Smooth muscle cell (in vitro differentiated cells): ENCODE results near the gene SERPINA10. TPM values are rescaled to one million over a fixed set of nuclear protein-coding genes. Genes with fewer than 3 reads are reported as not detected.

Experiments used
- DNase-seq: peaks from one replicate; lab custom pipeline; 2025; ENCODE audit not compliant: unreplicated experiment; lab: John Stamatoyannopoulos, UW
- H2AFZ ChIP-seq: fragments of 200-600 bp; sonication (generic); 2 replicates; pipeline ENCODE4 v1.6.0; 2016; ENCODE audit warnings: antibody characterized with exemption, low read depth, mild to moderate bottlenecking
- H3F3A ChIP-seq: fragments of 200-600 bp; sonication (generic); 2 replicates; pipeline ENCODE4 v1.6.0; 2017; ENCODE audit warnings: antibody characterized with exemption, low read depth
- H3K27ac ChIP-seq: fragments of 200-600 bp; sonication (generic); 2 replicates; pipeline ENCODE4 v1.5.1; 2016; ENCODE audit warnings: low read depth, mild to moderate bottlenecking
- H3K27me3 ChIP-seq: fragments of 200-600 bp; sonication (generic); 2 replicates; pipeline ENCODE4 v1.6.1; 2016; ENCODE audit warnings: low read depth, mild to moderate bottlenecking
- H3K36me3 ChIP-seq: fragments of 200-600 bp; sonication (generic); 2 replicates; pipeline ENCODE4 v1.5.1; 2016; ENCODE audit warnings: low read depth
- H3K4me1 ChIP-seq: fragments of 200-600 bp; sonication (generic); 2 replicates; pipeline ENCODE4 v1.5.1; 2016; ENCODE audit warnings: low read depth
- H3K4me2 ChIP-seq: fragments of 200-600 bp; sonication (generic); 2 replicates; pipeline ENCODE4 v1.6.0; 2016; ENCODE audit warnings: mild to moderate bottlenecking
- H3K4me3 ChIP-seq: fragments of 200-600 bp; sonication (generic); 2 replicates; pipeline ENCODE4 v1.5.1; 2016; ENCODE audit warnings: mild to moderate bottlenecking
- H3K79me2 ChIP-seq: fragments of 200-600 bp; sonication (generic); 2 replicates; pipeline ENCODE4 v1.6.0; 2016; ENCODE audit warnings: low read depth, mild to moderate bottlenecking
- H3K9ac ChIP-seq: fragments of 200-600 bp; sonication (generic); 2 replicates; pipeline ENCODE4 v1.6.0; 2016; ENCODE audit warnings: low read depth
- H3K9me3 ChIP-seq: fragments of 200-600 bp; sonication (generic); replicated peaks from 2 replicates; pipeline ENCODE4 v1.5.1; 2016; ENCODE audit warnings: low read depth
- H4K20me1 ChIP-seq: fragments of 200-600 bp; sonication (generic); 2 replicates; pipeline ENCODE4 v1.6.0; 2016; ENCODE audit warnings: low read depth
- WGBS: methylation state at CpG from one replicate; pipeline ENCODE4 v1.1.7; 2016; ENCODE audit warnings: low lambda C conversion rate; 5-methylcytosine and 5-hydroxymethylcytosine counted together
- polyA plus RNA-seq: library from polyadenylated mRNA; unstranded; fragments of >200 nt; fragmentation: Nextera tagmentation; extraction: Ambion mirVana; gene quantifications from 2 replicates; pipeline ENCODE4 v1.2.1, GENCODE V29; 2016
- total RNA-seq: library from RNA; depleted of rRNA; stranded (reverse); fragments of >200 nt; gene quantifications from 2 replicates; pipeline ENCODE4 v1.2.3, GENCODE V29; 2014
- TF ChIP-seq, protein P1 (sequence below): fragments of 200-600 bp; sonication (generic); IDR thresholded peaks from 2 replicates; pipeline ENCODE4 v1.5.1; 2017; ENCODE audit warnings: borderline replicate concordance, mild to moderate bottlenecking, antibody characterized with exemption; ENCODE audit not compliant: insufficient read depth, poor library complexity, severe bottlenecking

The SERPINA10 gene
- total and polyA plus RNA-seq, 2 experiments from 2014 or later, result not detected

DNA sequence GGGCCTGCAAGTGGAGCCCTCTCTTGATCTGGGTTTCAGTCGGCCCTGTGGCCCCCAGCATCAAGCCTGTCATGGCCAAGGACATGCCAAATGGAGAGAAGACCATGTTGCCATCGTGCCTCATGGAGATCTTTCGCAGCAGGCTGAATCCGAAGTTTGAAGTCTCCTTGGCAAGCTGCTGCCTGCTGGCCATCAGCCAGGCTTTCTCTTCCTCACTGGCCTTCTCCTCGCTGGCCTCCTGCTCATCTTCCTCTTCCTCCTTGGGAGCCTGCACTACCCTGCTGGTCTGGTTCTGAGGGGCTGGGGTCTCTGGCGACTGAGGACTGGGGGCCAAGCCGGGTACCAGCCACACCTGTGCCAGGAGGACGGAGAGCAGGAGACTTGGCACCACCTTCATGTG is 2.9 kb downstream of the SERPINA10 start:
- Histone ChIP-seq H3K27ac (no peak overlapping the region), H3K4me1 (no peaks in the 10 kb centered on the region), H3K79me2 (no peaks in the 10 kb centered on the region), H3K4me3 (no peak overlapping the region), H2AFZ (no peak overlapping the region), H3F3A (no peaks in the 10 kb centered on the region), H3K4me2 (no peak overlapping the region), H3K27me3 (no peaks in the 10 kb centered on the region), H3K36me3 (no peaks in the 10 kb centered on the region), H3K9ac (no peak overlapping the region), H3K9me3 (no peaks in the 10 kb centered on the region), H4K20me1 (no peaks in the 10 kb centered on the region)
- no peak for DNase-seq
- 83% methylated on average over 8 of the region's 8 CpGs for WGBS
- TF ChIP-seq, protein P1, sequence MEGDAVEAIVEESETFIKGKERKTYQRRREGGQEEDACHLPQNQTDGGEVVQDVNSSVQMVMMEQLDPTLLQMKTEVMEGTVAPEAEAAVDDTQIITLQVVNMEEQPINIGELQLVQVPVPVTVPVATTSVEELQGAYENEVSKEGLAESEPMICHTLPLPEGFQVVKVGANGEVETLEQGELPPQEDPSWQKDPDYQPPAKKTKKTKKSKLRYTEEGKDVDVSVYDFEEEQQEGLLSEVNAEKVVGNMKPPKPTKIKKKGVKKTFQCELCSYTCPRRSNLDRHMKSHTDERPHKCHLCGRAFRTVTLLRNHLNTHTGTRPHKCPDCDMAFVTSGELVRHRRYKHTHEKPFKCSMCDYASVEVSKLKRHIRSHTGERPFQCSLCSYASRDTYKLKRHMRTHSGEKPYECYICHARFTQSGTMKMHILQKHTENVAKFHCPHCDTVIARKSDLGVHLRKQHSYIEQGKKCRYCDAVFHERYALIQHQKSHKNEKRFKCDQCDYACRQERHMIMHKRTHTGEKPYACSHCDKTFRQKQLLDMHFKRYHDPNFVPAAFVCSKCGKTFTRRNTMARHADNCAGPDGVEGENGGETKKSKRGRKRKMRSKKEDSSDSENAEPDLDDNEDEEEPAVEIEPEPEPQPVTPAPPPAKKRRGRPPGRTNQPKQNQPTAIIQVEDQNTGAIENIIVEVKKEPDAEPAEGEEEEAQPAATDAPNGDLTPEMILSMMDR, result no peak

- H3K9me3 ChIP-seq, result no peaks in the 10 kb centered on the region
- H3K4me1 ChIP-seq, result no peaks in the 10 kb centered on the region
- no peak overlapping the region for H3K9ac ChIP-seq
- H2AFZ ChIP-seq, result no peak overlapping the region
- H3K27ac ChIP-seq, result no peak overlapping the region
- no peaks in the 10 kb centered on the region for H3F3A ChIP-seq
- DNase-seq, result no peak
- no peaks in the 10 kb centered on the region for H4K20me1 ChIP-seq
- TF ChIP-seq, protein P1, result no peak
- H3K36me3 ChIP-seq, result no peaks in the 10 kb centered on the region
- no peaks in the 10 kb centered on the region for H3K79me2 ChIP-seq
- 65% methylated on average over 14 of the region's 14 CpGs for whole genome bisulfite sequencing
- no peaks in the 10 kb centered on the region for H3K27me3 ChIP-seq
- no peak overlapping the region for H3K4me3 ChIP-seq
- no peak overlapping the region for H3K4me2 ChIP-seq
Observed at GRCh38 chr14:94288610-94289465, 4.2 kb downstream of the SERPINA10 start.

GRCh38 chr14:94285158-94285557 is 7.9 kb downstream of the SERPINA10 start:
- Histone ChIP-seq H3K27ac (no peak overlapping the region), H3K4me1 (no peaks in the 10 kb centered on the region), H2AFZ (no peak overlapping the region), H3K4me3 (no peak overlapping the region), H3K27me3 (no peaks in the 10 kb centered on the region), H3K4me2 (no peak overlapping the region), H3K9me3 (no peaks in the 10 kb centered on the region), H3K9ac (no peak overlapping the region), H3F3A (no peaks in the 10 kb centered on the region), H3K79me2 (no peaks in the 10 kb centered on the region), H3K36me3 (no peaks in the 10 kb centered on the region), H4K20me1 (no peaks in the 10 kb centered on the region)
- TF ChIP-seq, protein P1, result no peak
- DNase-seq, result no peak

GRCh38 chr14:94284221-94284620 is 8.8 kb downstream of the SERPINA10 start:
- no peak overlapping the region for H2AFZ ChIP-seq
- H3K4me3 ChIP-seq, result no peak overlapping the region
- no peak overlapping the region for H3K9ac ChIP-seq
- H3K4me1 ChIP-seq, result no peaks in the 10 kb centered on the region
- TF ChIP-seq, protein P1, result no peak
- no peak for DNase-seq
- no peaks in the 10 kb centered on the region for H3F3A ChIP-seq
- WGBS, result 88% methylated on average over 2 of the region's 2 CpGs
- H3K27me3 ChIP-seq, result no peaks in the 10 kb centered on the region
- H3K4me2 ChIP-seq, result no peak overlapping the region
- H3K36me3 ChIP-seq, result no peaks in the 10 kb centered on the region
- no peaks in the 10 kb centered on the region for H3K9me3 ChIP-seq
- H3K79me2 ChIP-seq, result no peaks in the 10 kb centered on the region
- no peaks in the 10 kb centered on the region for H4K20me1 ChIP-seq
- no peak overlapping the region for H3K27ac ChIP-seq
